GM21737 (cell line): ENCODE data around the gene ARVCF.

ENCODE experiments used
- ATAC-seq: cut with Tn5 transposase; IDR thresholded peaks from one replicate; pipeline ENCODE4 v1.9.1; 2021; ENCODE audit warnings: mild to moderate bottlenecking, moderate library complexity; ENCODE audit not compliant: unreplicated experiment

The ARVCF gene

GRCh38 chr22:19976671-19977070, 40.0 kb downstream of the ARVCF start:
- ATAC-seq, result no peak

GRCh38 chr22:19975707-19976035, 41.0 kb downstream of the ARVCF start:
- no peak for ATAC-seq

DNA sequence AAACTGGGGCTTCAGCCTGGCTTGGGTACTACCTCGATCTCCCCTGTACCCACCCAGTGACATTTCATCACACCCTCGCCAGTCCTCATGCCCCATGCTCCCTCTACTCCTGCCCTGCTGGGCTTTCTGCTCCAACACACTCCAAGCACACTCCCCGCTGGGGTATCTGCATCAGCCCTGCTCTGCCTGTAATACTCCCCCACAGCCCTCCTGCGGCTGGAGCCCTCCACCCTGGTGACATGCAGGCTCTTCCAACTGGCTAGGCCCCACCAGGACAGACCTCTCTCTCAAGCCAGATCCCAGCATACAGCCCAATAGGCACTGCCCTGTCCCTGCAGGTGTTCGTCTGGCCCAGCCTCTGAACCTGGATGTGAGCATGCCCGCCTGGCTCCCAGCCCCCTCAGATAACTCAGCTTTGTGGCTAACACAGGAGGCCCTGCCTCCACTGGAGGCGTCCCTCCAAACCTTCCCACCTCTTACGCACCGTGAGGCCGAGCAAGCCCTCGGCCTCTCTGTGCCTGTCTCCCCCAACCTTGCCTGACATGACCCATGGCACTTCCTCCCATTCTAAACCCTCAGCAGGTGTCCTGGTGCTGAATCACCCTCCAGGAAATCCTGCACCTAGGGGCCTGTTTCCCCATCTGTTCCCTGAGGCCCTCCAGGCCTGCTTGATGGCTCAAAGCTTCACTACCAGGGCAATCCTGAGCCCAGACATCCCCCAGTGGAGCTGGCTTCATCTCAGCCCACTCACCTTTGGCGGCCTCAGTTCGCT, 41.5 kb downstream of the ARVCF start:
- no peak for ATAC-seq

- no peak for ATAC-seq
Measured at GRCh38 chr22:19974268-19974861, 42.3 kb downstream of the ARVCF start.

GRCh38 chr22:19973551-19974267, 42.9 kb downstream of the ARVCF start:
- no peak for ATAC-seq

- ATAC-seq, result no peak
Measured at GRCh38 chr22:19972652-19973550, 43.7 kb downstream of the ARVCF start.

- ATAC-seq, result no peak
Measured at GRCh38 chr22:19972251-19972650, 44.4 kb downstream of the ARVCF start.

DNA sequence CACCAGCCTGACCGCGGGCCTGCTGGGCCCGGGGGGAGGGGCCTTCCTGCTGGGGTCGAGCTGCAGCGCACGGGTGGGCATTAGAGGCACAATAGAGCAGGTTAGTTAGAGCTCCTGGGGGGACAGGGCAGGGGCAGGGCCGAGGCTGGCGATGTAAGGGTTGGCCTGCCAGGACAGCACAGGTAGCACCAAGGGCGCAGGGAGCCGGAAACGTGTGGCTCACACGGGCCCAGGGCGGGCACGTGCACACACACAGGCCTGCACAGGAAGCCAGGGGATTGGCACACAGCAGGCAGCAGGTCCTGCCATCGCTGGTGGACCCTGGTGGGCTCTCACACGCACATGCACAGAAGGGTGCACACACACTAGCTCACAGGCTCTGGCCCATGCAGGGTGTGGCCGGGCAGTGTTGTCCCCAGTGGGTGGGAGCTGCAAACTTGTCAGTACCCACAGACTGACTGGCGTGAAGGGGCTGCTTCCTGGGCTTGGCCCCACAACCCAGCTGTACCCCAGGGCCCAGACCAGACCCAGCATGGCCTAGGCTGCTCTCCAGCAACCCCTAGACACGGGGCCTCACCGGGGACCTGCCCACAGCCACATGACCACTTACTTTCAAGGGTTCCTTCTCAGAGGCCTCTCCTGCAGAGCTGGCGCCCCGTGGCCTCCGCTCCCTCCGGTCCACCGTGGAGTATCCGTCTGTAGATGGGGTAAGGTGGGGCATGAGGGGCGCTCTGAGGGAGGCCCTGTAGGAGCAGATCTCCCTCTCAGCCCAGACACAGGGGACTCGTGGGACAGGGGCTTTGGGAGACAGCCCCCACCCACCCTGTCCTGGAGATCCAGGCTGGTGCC, 45.1 kb downstream of the ARVCF start:
- no peak for ATAC-seq

DNA sequence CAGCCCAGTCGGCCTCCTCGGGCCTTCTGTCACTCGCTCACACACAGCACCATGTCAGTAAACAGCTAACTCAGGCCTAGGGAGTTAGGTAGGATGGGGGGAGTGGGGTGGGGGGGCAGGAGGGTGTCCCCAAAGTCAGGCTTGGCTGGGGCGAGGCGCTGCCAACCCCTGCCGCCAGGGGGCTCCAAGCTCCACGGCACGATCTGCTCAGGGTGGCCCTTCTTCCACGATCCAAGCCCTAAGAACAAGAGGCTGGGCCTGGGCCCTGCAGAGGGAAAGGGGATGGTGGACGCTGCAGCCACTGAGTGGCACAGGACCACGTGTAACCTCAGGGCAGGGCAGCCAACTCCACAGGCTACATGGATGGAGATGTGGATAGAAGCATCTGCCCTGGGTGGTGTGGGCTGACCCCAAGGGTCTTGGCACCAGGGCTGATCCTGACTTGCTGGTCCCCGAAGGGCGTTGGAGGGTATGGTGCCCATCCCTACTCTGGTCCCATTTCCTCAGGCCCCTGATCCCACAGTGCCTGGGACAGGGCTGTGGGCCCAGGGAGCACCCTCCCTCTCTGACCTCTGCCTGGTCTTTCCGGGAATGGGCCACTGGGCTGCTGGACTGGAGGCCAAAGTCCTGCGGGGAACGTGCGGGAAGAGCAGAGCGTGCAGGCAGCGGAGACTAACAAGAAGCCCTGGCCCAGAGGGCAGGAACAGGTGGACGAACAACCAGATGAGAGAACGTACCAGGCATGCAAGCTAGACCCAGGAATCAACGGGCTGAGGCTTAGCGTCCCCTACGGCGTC, 45.9 kb downstream of the ARVCF start:
- no peak for ATAC-seq

- ATAC-seq, result no peak
Measured at GRCh38 chr22:19970031-19970478, 46.6 kb downstream of the ARVCF start.

DNA sequence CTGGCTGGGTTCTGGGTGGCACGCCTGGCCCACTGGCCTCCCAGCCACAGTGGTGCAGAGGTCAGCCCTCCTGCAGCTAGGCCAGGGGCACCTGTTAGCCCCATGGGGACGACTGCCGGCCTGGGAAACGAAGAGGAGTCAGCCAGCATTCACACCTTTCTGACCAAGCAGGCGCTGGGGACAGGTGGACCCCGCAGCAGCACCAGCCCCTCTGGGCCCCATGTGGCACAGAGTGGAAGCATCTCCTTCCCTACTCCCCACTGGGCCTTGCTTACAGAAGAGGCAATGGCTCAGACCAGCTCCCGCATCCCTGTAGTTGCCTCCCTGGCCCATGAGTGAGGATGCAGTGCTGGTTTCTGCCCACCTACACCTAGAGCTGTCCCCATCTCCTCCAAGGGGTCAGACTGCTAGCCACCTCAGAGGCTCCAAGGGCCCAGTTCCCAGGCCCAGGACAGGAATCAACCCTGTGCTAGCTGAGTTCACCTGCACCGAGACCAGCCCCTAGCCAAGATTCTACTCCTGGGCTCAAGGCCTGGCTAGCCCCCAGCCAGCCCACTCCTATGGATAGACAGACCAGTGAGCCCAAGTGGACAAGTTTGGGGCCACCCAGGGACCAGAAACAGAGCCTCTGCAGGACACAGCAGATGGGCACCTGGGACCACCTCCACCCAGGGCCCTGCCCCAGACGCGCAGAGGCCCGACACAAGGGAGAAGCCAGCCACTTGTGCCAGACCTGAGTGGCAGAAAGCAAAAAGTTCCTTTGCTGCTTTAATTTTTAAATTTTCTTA, 47.3 kb downstream of the ARVCF start:
- no peak for ATAC-seq

GRCh38 chr22:19968450-19968891, 48.2 kb downstream of the ARVCF start:
- no peak for ATAC-seq

- no peak for ATAC-seq
Measured at GRCh38 chr22:19967850-19968449, 48.7 kb downstream of the ARVCF start.

DNA sequence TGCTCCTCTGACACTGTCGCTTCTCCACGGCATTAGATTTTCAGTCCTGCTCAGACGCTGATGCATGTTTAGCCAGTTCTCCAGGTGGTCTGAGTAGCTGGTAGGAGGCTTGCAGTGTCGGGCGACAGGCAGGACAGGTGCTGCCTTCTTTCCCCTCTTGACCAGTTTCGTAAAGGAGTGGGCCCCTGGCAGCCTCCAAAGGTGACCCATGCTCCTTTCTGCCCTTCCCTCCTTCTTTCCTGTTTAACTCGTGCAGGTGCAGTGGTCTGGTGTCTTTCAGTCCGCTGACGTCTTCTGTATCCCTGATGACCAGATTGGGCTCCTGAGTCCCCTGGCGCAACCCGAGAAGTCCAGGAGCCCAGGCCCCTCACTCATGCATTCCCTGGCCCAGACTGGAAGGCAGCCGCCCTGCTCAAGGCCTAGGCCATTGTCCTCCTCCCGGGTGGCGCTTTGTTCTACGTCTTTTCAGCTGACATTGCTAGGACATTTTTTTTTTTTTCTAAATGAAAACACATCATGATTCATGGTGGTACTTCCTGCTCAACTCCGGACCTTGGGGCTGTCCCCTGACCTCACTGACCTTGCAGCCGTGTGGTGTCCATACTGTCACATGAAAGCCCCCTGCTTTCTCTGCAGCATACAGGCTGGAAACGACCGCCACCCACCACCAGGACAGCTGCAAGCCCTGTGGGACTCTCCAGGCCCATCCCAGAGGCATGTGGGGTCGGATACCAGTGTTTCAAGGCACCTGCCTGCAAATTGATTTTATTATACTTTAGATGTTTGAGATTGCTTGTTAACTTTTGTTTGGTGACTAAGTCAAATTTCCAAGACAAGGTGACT, 49.5 kb downstream of the ARVCF start:
- no peak for ATAC-seq

DNA sequence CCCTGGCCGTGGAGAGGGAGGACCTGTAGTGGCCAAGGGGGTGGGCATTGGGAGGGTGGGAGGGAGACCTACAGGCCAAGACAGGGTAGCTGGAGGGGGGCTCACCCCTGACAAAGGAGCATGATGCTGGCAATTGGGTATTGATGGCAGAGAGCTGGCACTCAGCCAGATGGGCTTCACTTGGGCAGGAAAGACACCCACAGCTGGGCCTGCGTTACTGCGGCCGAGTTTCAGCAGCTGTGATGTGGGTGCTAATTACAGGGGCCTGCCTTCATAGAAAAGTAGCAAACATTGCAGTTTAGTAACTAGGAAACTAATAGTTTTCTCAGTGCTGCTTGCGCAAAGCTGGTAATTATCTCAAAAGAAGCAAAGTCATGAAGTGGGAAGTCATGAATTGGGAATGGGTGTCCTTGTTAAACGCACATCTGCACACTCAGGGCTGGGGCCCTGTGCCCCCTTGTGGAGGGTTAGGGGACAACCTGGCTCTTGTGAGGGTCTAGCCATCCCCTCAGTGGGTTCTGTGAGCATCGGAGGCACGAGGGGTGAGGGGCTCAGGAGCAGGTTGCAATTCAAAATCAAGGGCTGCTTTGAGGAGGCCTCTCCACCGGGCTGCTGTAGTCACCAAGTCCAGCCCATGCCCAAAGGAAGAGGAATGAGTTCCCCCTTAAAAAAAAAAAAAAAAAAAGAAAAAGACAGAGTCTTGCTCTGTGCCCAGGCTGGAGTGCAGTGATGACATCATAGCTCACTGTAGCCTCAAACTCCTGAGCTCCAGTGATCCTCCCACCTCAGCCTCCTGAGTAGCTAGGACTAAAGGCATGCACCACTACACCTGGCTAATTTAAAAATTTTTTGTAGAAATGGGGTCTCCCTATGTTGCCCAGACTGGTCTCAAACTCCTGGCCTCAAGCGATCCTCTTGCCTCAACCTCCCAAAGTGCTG, 50.6 kb downstream of the ARVCF start:
- no peak for ATAC-seq
